Pancreas (tissue), 10 donors: ENCODE results near the gene BPIFB3. TPM values are rescaled to one million over a fixed set of nuclear protein-coding genes. Genes with fewer than 3 reads are reported as not detected.
"Not testable (repeated sequence)": the region's sequence is repeated elsewhere in the genome, so short reads cannot be mapped to it uniquely, and the experiment has no call there.

Experiments
- ATAC-seq, 4 donors: fragments of 200-7000 bp; cut with Tn5 transposase; one replicate each; pipeline versions ENCODE4 v1.8.0 to v1.9.1; 2020; ENCODE audit warnings: mild to moderate bottlenecking in 4 of 4, moderate library complexity in 4 of 4
- DNase-seq, 6 donors: peaks; one replicate each; pipeline ENCODE4 v3.0.0-alpha.2; 2020
- FAIRE-seq: peaks from 2 replicates; lab custom pipeline; 2012; peaks lifted over from hg19 to GRCh38; lab: Jason Lieb, UNC
- H3K27ac ChIP-seq, 4 donors: fragments of 200-600 bp; sonication (generic); 1 replicate in 3 of 4; 2 replicates in 1 of 4; pipeline versions ENCODE4 v1.5.0 to v1.8.0; 2020
- H3K27me3 ChIP-seq, 4 donors: fragments of 200-600 bp; one replicate each; pipeline ENCODE4 v1.8.0; 2021
- H3K36me3 ChIP-seq, 3 donors: fragments of 200-600 bp; sonication (generic) in 1 of 3; one replicate each; pipeline versions ENCODE4 v1.5.0 to v1.8.0; 2020 to 2021
- H3K4me1 ChIP-seq, 3 donors: fragments of 200-600 bp; one replicate each; pipeline ENCODE4 v1.8.0; 2021
- H3K4me3 ChIP-seq, 4 donors: fragments of 200-600 bp; sonication (generic) in 2 of 4; one replicate each; pipeline versions ENCODE4 v1.5.0 to v1.8.0; 2020 to 2021
- H3K9me3 ChIP-seq, 4 donors: fragments of 200-600 bp; one replicate each; pipeline ENCODE4 v1.8.0; 2021
- WGBS, 2 donors: extraction: QIAGEN DNeasy Blood & Tissue Kit; methylation state at CpG; one replicate each; pipeline ENCODE4 v1.1.7; 2013; 5-methylcytosine and 5-hydroxymethylcytosine counted together
- intact Hi-C, 3 donors: fragments of 100-400 bp; cut with DNase I; formaldehyde crosslinking; loops; one replicate each; pipeline versions ENCODE4 v1.11.1 to v1.14.2; 2022
- polyA plus RNA-seq, 2 donors: library from polyadenylated mRNA; stranded (reverse); fragments of 200-250 nt; gene quantifications; one replicate each; pipeline ENCODE4 v1.2.3, GENCODE V29; 2013
- total RNA-seq, 6 donors: library from RNA; stranded (reverse); fragmentation: NEBNext Ultra II Directional in 4 of 6; extraction: Animal tissue kit (Norgen Biotek cat#: 25700) in 4 of 6; gene quantifications; one replicate each; pipeline versions ENCODE4 v1.2.1 to v1.2.4, GENCODE V29; 2021 to 2023
- TF ChIP-seq, protein P1 (sequence below), 4 donors: fragments of 200-600 bp; sonication (generic) in 3 of 4; IDR thresholded peaks; one replicate each; pipeline versions ENCODE4 v1.5.0 to v1.8.0; 2021; ENCODE audit warnings: antibody characterized with exemption in 4 of 4
- donor health status: healthy with polysubstance abuse.
- donor health status: DM: no; HTN: no; CAD: no; lungs with moderate emphysema.
- donor health status: DM: no; HTN: no; CAD: no.
- donor health status: control.
- donor health status: control.
- donor health status: Bipolar disorder and iron deficiency.
- donor health status: DM: yes; HTN: yes; CAD: no.
- donor health status: DM: no; HTN: no; CAD: no.
- donor health status: DM: no; HTN: no; CAD: no.
- donor health status: DM: yes; HTN: yes; CAD: no.

BPIFB3 gene
- total and polyA plus RNA-seq, 8 donors = not detected

GRCh38 chr20:33104336-33104735, 50.6 kb downstream of the BPIFB3 start:
- intact Hi-C loops = no loop called here
- WGBS, 2 donors = 82 to 89% methylated on average over 3 of the region's 3 CpGs
- Histone ChIP-seq H3K9me3 (no peaks in the 10 kb centered on the region), H3K4me1 (no peaks in the 10 kb centered on the region), H3K36me3 (no peaks in the 10 kb centered on the region), H3K27me3 (no peaks in the 10 kb centered on the region), H3K27ac (no peak overlapping the region), H3K4me3 (no peak overlapping the region)
- ATAC-seq (no peak), DNase-seq (no peak), FAIRE-seq (no peak)
- TF ChIP-seq, protein P1, sequence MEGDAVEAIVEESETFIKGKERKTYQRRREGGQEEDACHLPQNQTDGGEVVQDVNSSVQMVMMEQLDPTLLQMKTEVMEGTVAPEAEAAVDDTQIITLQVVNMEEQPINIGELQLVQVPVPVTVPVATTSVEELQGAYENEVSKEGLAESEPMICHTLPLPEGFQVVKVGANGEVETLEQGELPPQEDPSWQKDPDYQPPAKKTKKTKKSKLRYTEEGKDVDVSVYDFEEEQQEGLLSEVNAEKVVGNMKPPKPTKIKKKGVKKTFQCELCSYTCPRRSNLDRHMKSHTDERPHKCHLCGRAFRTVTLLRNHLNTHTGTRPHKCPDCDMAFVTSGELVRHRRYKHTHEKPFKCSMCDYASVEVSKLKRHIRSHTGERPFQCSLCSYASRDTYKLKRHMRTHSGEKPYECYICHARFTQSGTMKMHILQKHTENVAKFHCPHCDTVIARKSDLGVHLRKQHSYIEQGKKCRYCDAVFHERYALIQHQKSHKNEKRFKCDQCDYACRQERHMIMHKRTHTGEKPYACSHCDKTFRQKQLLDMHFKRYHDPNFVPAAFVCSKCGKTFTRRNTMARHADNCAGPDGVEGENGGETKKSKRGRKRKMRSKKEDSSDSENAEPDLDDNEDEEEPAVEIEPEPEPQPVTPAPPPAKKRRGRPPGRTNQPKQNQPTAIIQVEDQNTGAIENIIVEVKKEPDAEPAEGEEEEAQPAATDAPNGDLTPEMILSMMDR (IDR thresholded peaks at IDR 0.05) = no peak

DNA sequence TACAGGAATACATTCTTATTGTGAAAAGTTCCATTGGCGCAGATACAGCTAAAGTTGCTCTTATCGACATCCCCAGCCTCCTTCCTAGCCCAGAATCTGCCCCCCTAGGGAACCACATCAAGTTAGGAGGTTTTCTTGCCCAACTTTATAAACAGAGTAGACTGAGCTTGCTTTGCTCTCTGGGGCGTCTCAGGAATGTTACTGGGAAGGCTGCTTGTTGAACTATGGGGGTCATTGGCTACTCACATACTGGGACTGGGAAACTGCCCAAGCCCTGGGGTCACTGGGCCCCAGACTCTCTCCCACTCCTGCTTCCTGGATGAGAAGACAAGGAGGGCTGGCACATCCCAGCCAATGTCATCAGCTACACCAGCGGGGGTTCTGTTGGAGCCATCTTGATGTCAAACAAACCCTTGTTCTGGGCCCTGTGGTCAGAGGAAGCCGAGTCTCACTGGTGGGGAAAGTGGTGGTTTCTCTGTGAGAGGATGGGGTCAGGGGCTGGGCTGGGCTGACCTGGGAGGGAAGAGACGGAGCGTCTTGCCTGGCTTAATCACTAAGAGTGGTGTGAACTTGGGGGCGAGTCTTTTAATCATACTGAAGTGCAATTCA, 51.7 kb downstream of the BPIFB3 start:
- H3K36me3 ChIP-seq = no peaks in the 10 kb centered on the region
- TF ChIP-seq, protein P1 (IDR thresholded peaks at IDR 0.05) = no peak
- H3K4me1 ChIP-seq = no peaks in the 10 kb centered on the region
- no peaks in the 10 kb centered on the region for H3K9me3 ChIP-seq
- FAIRE-seq = no peak
- H3K27me3 ChIP-seq = no peaks in the 10 kb centered on the region
- ATAC-seq = peak in 1 of 4 donors; percentile 50
- no peak overlapping the region for H3K27ac ChIP-seq
- H3K4me3 ChIP-seq = no peak overlapping the region
- no peak for DNase-seq
- intact Hi-C loops = no loop called here
- 74 to 82% methylated on average over 8 of the region's 8 CpGs for WGBS, 2 donors

DNA sequence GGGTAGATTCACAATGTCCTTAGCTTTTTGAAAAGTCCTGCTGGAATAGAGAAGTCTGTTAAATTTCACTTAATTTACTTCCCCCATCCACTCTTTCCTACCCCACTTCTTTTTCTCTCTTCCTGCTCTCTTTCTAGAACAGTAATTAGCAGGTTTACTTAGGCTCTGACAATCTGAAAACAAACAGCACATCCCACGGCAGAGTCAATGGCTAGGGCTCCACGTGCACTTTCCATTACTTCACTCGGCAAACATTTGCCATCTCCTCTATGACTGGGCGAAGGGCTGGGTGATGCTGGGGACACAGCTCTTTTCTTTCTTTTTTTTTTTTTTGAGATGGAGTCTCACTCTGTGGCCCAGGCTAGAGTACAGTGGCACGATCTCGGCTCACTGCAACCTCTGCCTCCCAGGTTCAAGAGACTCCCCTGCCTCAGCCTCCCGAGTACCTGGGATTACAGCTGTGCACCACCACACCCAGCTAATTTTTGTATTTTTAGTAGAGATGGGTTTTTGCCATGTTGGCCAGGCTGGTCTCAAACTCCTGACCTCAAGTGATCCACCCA, 52.4 kb downstream of the BPIFB3 start:
- DNase-seq (peak in 1 of 6 donors; percentile 41), ATAC-seq (peak in 3 of 4 donors; percentile 87 to 94 (median 93))
- H3K27ac ChIP-seq, FAIRE-seq, H3K4me1 ChIP-seq, H3K9me3 ChIP-seq, H3K36me3 ChIP-seq, H3K4me3 ChIP-seq, intact Hi-C loops, H3K27me3 ChIP-seq: not testable (repeated sequence)
- 44 to 67% methylated on average over 7 of the region's 7 CpGs for WGBS, 2 donors

GRCh38 chr20:33108661-33109060, 55.0 kb downstream of the BPIFB3 start:
- Histone ChIP-seq H3K4me1 (peaks cover 0 to 9% (median 9%) of the 10 kb centered on the region in 3 donors), H3K27me3 (no peaks in the 10 kb centered on the region), H3K27ac (no peak overlapping the region), H3K9me3 (no peaks in the 10 kb centered on the region), H3K4me3 (no peak overlapping the region), H3K36me3 (no peaks in the 10 kb centered on the region)
- intact Hi-C loops = no loop called here
- 72 to 81% methylated on average over 2 of the region's 2 CpGs for WGBS, 2 donors
- TF ChIP-seq, protein P1 (IDR thresholded peaks at IDR 0.05) = no peak
- ATAC-seq (no peak), DNase-seq (no peak), FAIRE-seq (no peak)

- H3K27ac ChIP-seq = no peak overlapping the region
- H3K27me3 ChIP-seq = no peaks in the 10 kb centered on the region
- no peak for ATAC-seq
- 87 to 89% methylated on average over 8 of the region's 8 CpGs for WGBS, 2 donors
- H3K4me1 ChIP-seq = peaks cover 5 to 9% (median 9%) of the 10 kb centered on the region in 3 donors
- no peaks in the 10 kb centered on the region for H3K36me3 ChIP-seq
- no peak for DNase-seq
- intact Hi-C loops = no loop called here
- no peak for FAIRE-seq
- TF ChIP-seq, protein P1 (IDR thresholded peaks at IDR 0.05) = no peak
- H3K4me3 ChIP-seq = no peak overlapping the region
- H3K9me3 ChIP-seq = no peaks in the 10 kb centered on the region
These were observed 56.6 kb downstream of the BPIFB3 start for GRCh38 chr20:33110147-33110825.
